Peyer's patch (tissue), 4 donors: ENCODE data around the gene RBMS1. TPM values are rescaled to one million over a fixed set of nuclear protein-coding genes. Genes with fewer than 3 reads are reported as not detected.

ENCODE experiments used
- DNase-seq, 3 donors: peaks; one replicate each; pipeline ENCODE4 v3.0.0-alpha.2; 2017 to 2019
- H3K27ac ChIP-seq, 4 donors: fragments of 200-600 bp; sonication (generic); one replicate each; pipeline ENCODE4 v1.5.1; 2016 to 2019
- H3K27me3 ChIP-seq, 2 donors: fragments of 200-600 bp; sonication (generic); one replicate each; pipeline ENCODE4 v1.5.1; 2019
- H3K36me3 ChIP-seq, 3 donors: fragments of 200-600 bp; sonication (generic); one replicate each; pipeline ENCODE4 v1.5.1; 2016 to 2019
- H3K4me1 ChIP-seq, 4 donors: fragments of 200-600 bp; sonication (generic); one replicate each; pipeline ENCODE4 v1.5.1; 2016 to 2019
- H3K4me3 ChIP-seq, 4 donors: fragments of 200-600 bp; sonication (generic); 1 replicate in 3 of 4; 2 replicates in 1 of 4; pipeline ENCODE4 v1.5.1; 2016 to 2019; ENCODE audit warnings: mild to moderate bottlenecking in 1 of 4
- H3K9me3 ChIP-seq, 4 donors: fragments of 200-600 bp; sonication (generic); one replicate each; pipeline ENCODE4 v1.5.1; 2016 to 2019; ENCODE audit warnings: mild to moderate bottlenecking in 1 of 4
- POLR2A ChIP-seq, 2 donors: fragments of 450-650 bp; IDR thresholded peaks; one replicate each; pipeline ENCODE4 v1.5.1; 2017; ENCODE audit warnings: antibody characterized with exemption in 2 of 2, mild to moderate bottlenecking in 2 of 2, moderate library complexity in 2 of 2
- total RNA-seq, 4 donors: library from RNA; depleted of rRNA; stranded (reverse); fragments of >200 nt; gene quantifications; one replicate each; pipeline ENCODE4 v1.1.0, GENCODE V29; 2016
- TF ChIP-seq, protein P1 (sequence below), 6 experiments: fragments of 450-650 bp in 4 of 6; fragments of 200-600 bp in 2 of 6; sonication (generic) in 1 of 6; IDR thresholded peaks; one replicate each; pipeline ENCODE4 v1.5.1; 2017 to 2019; ENCODE audit warnings: antibody characterized with exemption in 6 of 6, mild to moderate bottlenecking in 3 of 6, moderate library complexity in 1 of 6

The RBMS1 gene
- total RNA-seq, 4 donors from 2014 or later, result 10.5 to 41.3 (median 18.5) TPM

DNA sequence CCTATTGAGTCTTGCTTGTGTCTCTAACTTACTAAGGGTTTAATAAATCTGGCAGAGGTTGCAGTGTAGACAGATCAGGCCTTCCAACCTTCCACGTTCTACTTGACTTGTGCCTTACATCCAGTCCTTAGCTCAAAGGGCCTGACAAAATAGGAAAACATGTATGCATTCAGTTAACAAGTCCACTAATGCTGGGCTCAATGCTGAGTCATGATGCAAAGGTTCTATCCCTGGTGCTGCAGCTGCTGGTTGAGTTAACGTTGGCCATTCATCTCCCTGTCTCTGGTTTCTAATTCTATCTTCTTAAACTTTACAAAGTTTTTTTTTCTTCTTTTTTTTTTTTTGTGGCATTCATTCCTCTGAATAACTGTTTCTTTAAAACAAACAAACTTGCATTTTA is 247.3 kb downstream of the RBMS1 start:
- no peak for TF ChIP-seq POLR2A (IDR thresholded peaks at IDR 0.05)
- TF ChIP-seq, protein P1, sequence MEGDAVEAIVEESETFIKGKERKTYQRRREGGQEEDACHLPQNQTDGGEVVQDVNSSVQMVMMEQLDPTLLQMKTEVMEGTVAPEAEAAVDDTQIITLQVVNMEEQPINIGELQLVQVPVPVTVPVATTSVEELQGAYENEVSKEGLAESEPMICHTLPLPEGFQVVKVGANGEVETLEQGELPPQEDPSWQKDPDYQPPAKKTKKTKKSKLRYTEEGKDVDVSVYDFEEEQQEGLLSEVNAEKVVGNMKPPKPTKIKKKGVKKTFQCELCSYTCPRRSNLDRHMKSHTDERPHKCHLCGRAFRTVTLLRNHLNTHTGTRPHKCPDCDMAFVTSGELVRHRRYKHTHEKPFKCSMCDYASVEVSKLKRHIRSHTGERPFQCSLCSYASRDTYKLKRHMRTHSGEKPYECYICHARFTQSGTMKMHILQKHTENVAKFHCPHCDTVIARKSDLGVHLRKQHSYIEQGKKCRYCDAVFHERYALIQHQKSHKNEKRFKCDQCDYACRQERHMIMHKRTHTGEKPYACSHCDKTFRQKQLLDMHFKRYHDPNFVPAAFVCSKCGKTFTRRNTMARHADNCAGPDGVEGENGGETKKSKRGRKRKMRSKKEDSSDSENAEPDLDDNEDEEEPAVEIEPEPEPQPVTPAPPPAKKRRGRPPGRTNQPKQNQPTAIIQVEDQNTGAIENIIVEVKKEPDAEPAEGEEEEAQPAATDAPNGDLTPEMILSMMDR (IDR thresholded peaks at IDR 0.05), result no peak

DNA sequence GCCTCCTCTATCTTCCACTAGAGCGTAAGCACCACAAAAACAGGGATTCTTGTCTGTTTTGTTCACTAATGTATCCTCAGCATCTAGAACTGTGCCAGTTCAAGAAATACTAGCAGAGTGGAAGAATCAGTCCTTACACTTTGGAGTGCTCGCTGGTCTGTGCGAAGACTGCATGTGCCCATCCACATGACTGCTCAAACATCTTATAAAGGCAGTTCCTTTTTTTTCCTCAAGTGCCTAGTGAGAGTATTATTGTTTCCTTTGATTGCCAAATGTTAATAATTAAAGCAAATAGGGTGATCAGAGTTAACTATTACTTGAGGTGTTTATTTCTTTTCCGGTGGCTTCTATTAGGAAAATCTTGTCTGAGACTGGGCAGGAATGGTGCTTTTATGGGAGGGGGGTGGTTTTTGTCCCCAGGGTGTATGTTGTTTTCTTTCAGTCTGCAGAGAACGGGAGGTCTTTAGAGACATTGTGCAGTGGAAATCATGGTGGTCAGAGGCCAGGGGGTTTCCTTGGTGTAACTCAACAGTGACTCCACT is 247.9 kb downstream of the RBMS1 start:
- no peaks in the 10 kb centered on the region for H3K36me3 ChIP-seq
- no peak for DNase-seq
- no peak overlapping the region for H3K4me3 ChIP-seq
- peaks cover 0 to 14% (median 0%) of the 10 kb centered on the region in 4 donors for H3K4me1 ChIP-seq
- H3K27ac ChIP-seq, result no peak overlapping the region
- no peaks in the 10 kb centered on the region for H3K9me3 ChIP-seq
- no peaks in the 10 kb centered on the region for H3K27me3 ChIP-seq
- no peak for TF ChIP-seq POLR2A (IDR thresholded peaks at IDR 0.05)
- TF ChIP-seq, protein P1 (IDR thresholded peaks at IDR 0.05), result no peak

More for the DNA sequence above, 247.3 kb downstream of the RBMS1 start:
- DNase-seq, result no peak
- Histone ChIP-seq H3K9me3 (no peaks in the 10 kb centered on the region), H3K4me3 (no peak overlapping the region), H3K36me3 (no peaks in the 10 kb centered on the region), H3K27ac (no peak overlapping the region), H3K27me3 (no peaks in the 10 kb centered on the region), H3K4me1 (peaks cover 0 to 14% (median 0%) of the 10 kb centered on the region in 4 donors)

GRCh38 chr2:160242893-160243564 is 250.6 kb downstream of the RBMS1 start:
- TF ChIP-seq, protein P1 (IDR thresholded peaks at IDR 0.05), result no peak
- TF ChIP-seq POLR2A (IDR thresholded peaks at IDR 0.05), result no peak
- no peaks in the 10 kb centered on the region for H3K9me3 ChIP-seq
- H3K4me1 ChIP-seq, result peaks cover 0 to 14% (median 0%) of the 10 kb centered on the region in 4 donors
- H3K36me3 ChIP-seq, result no peaks in the 10 kb centered on the region
- DNase-seq, result no peak
- no peaks in the 10 kb centered on the region for H3K27me3 ChIP-seq
- H3K4me3 ChIP-seq, result no peak overlapping the region
- no peak overlapping the region for H3K27ac ChIP-seq

DNA sequence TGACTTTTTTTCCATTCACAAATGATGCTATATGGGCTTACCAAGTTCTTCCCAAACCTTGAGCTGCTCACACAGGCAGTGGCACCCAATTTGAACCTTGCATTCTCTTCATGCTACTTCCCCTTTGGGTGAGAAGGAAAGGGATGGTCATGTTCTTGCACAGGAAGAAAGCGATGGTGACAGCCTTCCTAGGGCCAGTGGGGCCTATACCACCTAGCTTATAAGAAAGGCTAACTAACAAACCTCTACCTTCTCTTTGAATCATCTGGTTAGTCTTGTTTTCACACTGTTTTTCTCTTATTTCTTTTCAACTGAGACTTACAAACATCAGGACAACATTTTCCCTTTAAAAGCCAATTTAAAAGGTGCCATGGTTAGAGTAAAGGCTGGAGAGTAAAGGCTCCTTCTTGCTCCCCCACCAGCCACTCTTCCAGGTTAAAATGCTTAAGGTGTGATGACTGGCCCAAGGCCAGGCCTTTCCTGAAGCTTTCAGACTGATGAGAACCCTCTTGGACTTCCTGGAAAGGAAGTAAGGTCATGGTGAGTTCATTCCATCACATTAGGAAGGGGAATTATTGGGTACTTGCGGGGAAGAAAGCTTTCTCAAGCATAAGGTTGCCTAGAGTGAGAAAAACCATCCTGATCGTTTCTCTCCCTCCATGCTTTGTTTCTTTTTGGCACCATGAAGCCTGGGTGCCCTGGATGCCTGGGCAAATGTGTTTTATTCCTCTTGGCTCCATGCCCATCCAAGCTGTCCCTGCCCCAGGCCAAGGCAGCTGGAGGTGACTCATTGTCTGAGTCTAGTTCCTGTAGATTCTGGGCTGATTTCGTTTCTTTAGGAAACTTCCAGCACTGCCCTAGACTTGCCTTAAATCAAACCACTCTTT is 252.1 kb downstream of the RBMS1 start:
- no peak for TF ChIP-seq POLR2A (IDR thresholded peaks at IDR 0.05)
- TF ChIP-seq, protein P1 (IDR thresholded peaks at IDR 0.05), result no peak
- H3K36me3 ChIP-seq, result no peaks in the 10 kb centered on the region
- peak overlapping the region in 1 of 4 donors; percentile 17 for H3K27ac ChIP-seq
- peak in 2 of 3 donors; percentile 60 to 74 for DNase-seq
- peaks cover 0 to 14% (median 0%) of the 10 kb centered on the region in 4 donors for H3K4me1 ChIP-seq
- H3K9me3 ChIP-seq, result no peaks in the 10 kb centered on the region
- no peaks in the 10 kb centered on the region for H3K27me3 ChIP-seq
- no peak overlapping the region for H3K4me3 ChIP-seq

- no peak for TF ChIP-seq POLR2A (IDR thresholded peaks at IDR 0.05)
- TF ChIP-seq, protein P1 (IDR thresholded peaks at IDR 0.05), result no peak
- no peak overlapping the region for H3K27ac ChIP-seq
- H3K4me3 ChIP-seq, result no peak overlapping the region
- no peaks in the 10 kb centered on the region for H3K9me3 ChIP-seq
- H3K27me3 ChIP-seq, result no peaks in the 10 kb centered on the region
- H3K4me1 ChIP-seq, result peaks cover 0 to 10% (median 0%) of the 10 kb centered on the region in 4 donors
- H3K36me3 ChIP-seq, result no peaks in the 10 kb centered on the region
- no peak for DNase-seq
Observed at GRCh38 chr2:160239436-160239835, 254.2 kb downstream of the RBMS1 start.
